ENCODE results near the gene GINS3. TPM values are rescaled to one million over a fixed set of nuclear protein-coding genes. Genes with fewer than 3 reads are reported as not detected.

Gene GINS3
- total RNA-seq, result 1 to 10 TPM; 2.6 to 3.6 TPM

- ATAC-seq (peak; percentile 96), DNase-seq (peak; percentile 86 to 91 (median 89))
- peak within 1 kb of the TSS; percentile 33 to 87 (median 72) for H3K27ac ChIP-seq
- TF ChIP-seq CTCF (IDR thresholded peaks at IDR 0.05), result no peak
- TF ChIP-seq POLR2A (IDR thresholded peaks at IDR 0.05), result peak in 2 of 3 donors; percentile 53 to 59
- intact Hi-C loops (cut with DNase I), result no loop called here
- H3K27me3 ChIP-seq, result no peaks in the 10 kb centered on the region
- H3K9me3 ChIP-seq, result no peaks in the 10 kb centered on the region
- H3K4me3 ChIP-seq, result peak within 1 kb of the TSS; percentile 76 to 98
- 0 to 1% methylated on average over 39 to 67 of the region's 67 CpGs for WGBS, 2 donors
- H3K4me1 ChIP-seq, result peaks cover 11% of the 10 kb centered on the region
- no peaks in the 10 kb centered on the region for H3K36me3 ChIP-seq (replicated peaks in 1 of 2; ENCODE audit: insufficient read depth in 1 of 2, low read depth in 2 of 2)
These were observed at the start of gene GINS3 for GRCh38 chr16:58392215-58393137. Gene GINS3, plus strand, starts transcription at chr16:58392471. Its CDS starts 131 bp downstream, at chr16:58392602.

GRCh38 chr16:58343562-58343961, 48.7 kb upstream of the GINS3 start:
- Histone ChIP-seq H3K9me3 (no peaks in the 10 kb centered on the region), H3K27ac (no peak overlapping the region), H3K4me3 (no peak overlapping the region), H3K4me1 (no peaks in the 10 kb centered on the region), H3K27me3 (no peaks in the 10 kb centered on the region), H3K36me3 (replicated peaks in 1 of 2; ENCODE audit: insufficient read depth in 1 of 2, low read depth in 2 of 2) (no peaks in the 10 kb centered on the region)
- ATAC-seq (no peak), DNase-seq (no peak)
- intact Hi-C loops (cut with DNase I), result no loop called here
- TF ChIP-seq CTCF (IDR thresholded peaks at IDR 0.05), result no peak
- 74 to 82% methylated on average over 4 of the region's 4 CpGs for WGBS, 2 donors

- H3K9me3 ChIP-seq, result no peaks in the 10 kb centered on the region
- TF ChIP-seq POLR2A (IDR thresholded peaks at IDR 0.05) (no peak), CTCF (IDR thresholded peaks at IDR 0.05) (peak in 1 of 7 experiments; percentile 10)
- H3K27me3 ChIP-seq, result no peaks in the 10 kb centered on the region
- 65 to 69% methylated on average over 14 of the region's 14 CpGs for WGBS, 2 donors
- no peak overlapping the region for H3K4me3 ChIP-seq
- DNase-seq (no peak), ATAC-seq (no peak)
- H3K4me1 ChIP-seq, result no peaks in the 10 kb centered on the region
- intact Hi-C loops (cut with DNase I), result no loop called here
- no peaks in the 10 kb centered on the region for H3K36me3 ChIP-seq (replicated peaks in 1 of 2; ENCODE audit: insufficient read depth in 1 of 2, low read depth in 2 of 2)
- H3K27ac ChIP-seq, result no peak overlapping the region
These were observed 46.5 kb upstream of the GINS3 start for GRCh38 chr16:58345574-58346354.

GRCh38 chr16:58346831-58347371, 45.4 kb upstream of the GINS3 start:
- no peak for DNase-seq
- no peak for TF ChIP-seq POLR2A (IDR thresholded peaks at IDR 0.05)
- no peak for TF ChIP-seq CTCF (IDR thresholded peaks at IDR 0.05)
- no peaks in the 10 kb centered on the region for H3K4me1 ChIP-seq
- H3K27ac ChIP-seq, result no peak overlapping the region
- H3K9me3 ChIP-seq, result no peaks in the 10 kb centered on the region
- ATAC-seq, result no peak
- 42 to 44% methylated on average over 5 of the region's 5 CpGs for WGBS, 2 donors
- no peaks in the 10 kb centered on the region for H3K36me3 ChIP-seq (replicated peaks in 1 of 2; ENCODE audit: insufficient read depth in 1 of 2, low read depth in 2 of 2)
- intact Hi-C loops (cut with DNase I), result no loop called here
- no peak overlapping the region for H3K4me3 ChIP-seq
- no peaks in the 10 kb centered on the region for H3K27me3 ChIP-seq
